GM18520 (cell line): ENCODE results near the gene KLHL40.

ENCODE experiments used
- ATAC-seq: cut with Tn5 transposase; IDR thresholded peaks from one replicate; pipeline ENCODE4 v1.9.1; 2021; ENCODE audit not compliant: unreplicated experiment

KLHL40 gene, protein sequence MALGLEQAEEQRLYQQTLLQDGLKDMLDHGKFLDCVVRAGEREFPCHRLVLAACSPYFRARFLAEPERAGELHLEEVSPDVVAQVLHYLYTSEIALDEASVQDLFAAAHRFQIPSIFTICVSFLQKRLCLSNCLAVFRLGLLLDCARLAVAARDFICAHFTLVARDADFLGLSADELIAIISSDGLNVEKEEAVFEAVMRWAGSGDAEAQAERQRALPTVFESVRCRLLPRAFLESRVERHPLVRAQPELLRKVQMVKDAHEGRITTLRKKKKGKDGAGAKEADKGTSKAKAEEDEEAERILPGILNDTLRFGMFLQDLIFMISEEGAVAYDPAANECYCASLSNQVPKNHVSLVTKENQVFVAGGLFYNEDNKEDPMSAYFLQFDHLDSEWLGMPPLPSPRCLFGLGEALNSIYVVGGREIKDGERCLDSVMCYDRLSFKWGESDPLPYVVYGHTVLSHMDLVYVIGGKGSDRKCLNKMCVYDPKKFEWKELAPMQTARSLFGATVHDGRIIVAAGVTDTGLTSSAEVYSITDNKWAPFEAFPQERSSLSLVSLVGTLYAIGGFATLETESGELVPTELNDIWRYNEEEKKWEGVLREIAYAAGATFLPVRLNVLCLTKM

DNA sequence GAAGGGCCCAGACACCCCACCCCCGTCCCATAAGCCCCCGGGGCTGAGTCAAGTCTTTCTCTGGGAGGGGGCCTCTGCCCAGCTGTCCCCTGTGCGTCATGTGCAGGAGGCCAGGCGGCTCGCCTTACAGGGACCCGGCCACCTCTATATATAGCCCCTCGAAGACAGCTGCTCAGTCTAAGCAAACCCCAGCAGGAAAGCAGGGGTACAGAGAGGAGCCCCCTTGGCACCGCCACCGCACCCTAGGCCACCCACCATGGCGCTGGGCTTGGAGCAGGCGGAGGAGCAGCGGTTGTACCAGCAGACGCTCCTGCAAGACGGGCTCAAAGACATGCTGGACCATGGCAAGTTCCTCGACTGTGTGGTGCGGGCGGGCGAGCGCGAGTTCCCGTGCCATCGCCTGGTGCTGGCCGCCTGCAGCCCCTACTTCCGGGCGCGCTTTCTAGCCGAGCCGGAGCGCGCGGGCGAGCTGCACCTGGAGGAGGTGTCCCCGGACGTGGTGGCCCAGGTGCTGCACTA lies at the start of gene KLHL40:
Gene KLHL40, plus strand, starts transcription at position 175 of the 519 bp plus-strand sequence. Its CDS starts 82 bp downstream, at position 257.
- no peak for ATAC-seq

- ATAC-seq, result no peak
Observed at GRCh38 chr3:42637001-42637400, 48.3 kb upstream of the KLHL40 start.

- ATAC-seq, result no peak
Observed at GRCh38 chr3:42638339-42638842, 46.9 kb upstream of the KLHL40 start.

- no peak for ATAC-seq
Observed at GRCh38 chr3:42639192-42639591, 46.1 kb upstream of the KLHL40 start.

DNA sequence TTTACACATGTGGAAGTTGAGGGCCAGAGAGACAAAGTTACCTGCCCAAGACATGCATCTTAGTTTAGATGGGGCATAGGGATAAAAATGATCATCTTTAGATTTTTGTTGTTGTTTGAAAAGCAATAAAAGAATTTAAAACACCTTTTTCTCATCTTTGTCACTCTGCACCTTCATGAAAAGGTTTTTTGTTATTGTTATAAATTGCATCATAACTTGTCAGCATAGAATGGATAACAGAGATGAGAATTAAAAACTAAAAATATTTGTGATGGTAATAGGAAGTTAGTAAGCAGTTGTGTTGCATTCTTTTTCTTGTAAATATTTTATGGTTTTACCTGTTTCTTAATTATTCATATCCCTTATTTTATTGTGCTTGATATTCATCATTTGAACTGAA lies 45.2 kb upstream of the KLHL40 start:
- no peak for ATAC-seq

DNA sequence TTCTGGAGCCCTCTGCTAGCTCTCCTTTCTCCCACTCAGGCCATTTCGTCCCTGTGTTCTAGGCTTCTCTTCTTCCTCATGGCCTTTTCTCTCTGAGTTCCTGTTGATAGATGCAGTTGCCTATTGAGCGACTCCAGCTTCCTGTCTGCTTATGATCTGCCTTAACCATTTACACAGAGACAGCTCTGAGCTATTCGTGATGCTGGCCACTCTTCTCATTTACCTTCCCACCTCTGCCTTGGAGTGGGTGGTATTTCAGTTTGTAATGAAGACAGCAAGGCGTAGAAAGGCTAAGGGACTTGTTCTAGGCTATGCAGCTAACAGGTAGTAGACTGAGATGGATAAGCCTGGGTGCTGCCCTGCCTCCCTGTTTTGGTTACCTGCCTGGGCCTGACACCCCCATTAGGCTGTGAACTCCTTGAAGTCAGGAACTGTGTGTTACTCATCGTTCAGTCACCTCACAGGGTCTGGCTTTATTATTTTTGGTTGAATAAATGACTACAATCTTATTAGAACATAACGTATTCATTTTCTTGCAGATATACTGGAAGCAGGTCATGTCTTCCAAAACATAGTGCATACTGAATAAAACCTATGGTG lies 44.5 kb upstream of the KLHL40 start:
- ATAC-seq, result no peak

DNA sequence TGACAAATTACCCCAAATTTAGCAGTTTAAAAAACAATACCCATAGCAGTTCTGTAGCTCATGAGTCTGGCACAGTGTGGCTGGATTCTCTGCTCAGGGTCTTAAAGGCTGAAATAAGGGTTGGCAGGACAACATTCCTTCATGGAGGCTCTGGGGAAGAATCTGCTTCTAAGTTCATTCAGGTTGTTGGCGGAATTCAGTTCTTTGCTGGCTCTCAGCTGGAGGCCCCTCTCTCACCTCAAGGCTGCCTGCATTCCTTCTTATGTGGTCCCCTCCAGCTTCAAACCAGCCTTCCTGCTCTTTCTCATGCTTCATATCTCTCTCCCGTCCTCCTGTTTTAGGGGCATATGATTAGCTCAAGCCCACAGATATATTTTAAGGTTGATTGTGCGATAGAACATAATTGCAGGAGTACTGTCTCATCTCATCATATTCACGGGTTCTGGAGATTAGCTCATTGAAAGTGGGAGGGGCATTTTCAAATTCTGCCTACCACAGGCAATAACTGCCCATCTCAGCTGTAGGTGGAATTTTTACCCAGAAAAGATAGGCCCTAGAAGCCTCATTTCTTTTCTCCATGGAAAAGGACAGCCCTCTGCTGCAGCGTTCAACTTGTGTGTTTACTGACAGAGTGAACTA lies 37.4 kb upstream of the KLHL40 start:
- ATAC-seq, result no peak

DNA sequence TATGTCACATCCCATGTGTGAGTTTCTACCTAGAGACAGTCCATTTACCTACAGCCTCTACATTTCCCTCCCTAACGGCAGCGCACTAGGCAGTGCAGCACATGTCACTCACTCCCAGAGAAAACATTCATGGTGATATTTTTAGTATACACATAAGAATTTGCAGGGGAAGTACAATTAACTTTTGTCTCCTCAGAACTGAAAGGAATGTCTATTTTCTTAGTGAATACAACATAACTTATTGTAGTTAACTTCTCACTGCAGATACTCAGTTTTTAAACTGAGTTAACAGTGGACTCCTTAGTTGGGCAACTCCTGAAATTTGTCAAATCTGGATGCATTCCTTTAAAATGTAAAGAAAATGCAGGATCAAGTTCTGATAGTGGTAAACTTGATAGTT lies 36.3 kb upstream of the KLHL40 start:
- no peak for ATAC-seq

GRCh38 chr3:42649783-42650182 lies 35.6 kb upstream of the KLHL40 start:
- ATAC-seq, result no peak

DNA sequence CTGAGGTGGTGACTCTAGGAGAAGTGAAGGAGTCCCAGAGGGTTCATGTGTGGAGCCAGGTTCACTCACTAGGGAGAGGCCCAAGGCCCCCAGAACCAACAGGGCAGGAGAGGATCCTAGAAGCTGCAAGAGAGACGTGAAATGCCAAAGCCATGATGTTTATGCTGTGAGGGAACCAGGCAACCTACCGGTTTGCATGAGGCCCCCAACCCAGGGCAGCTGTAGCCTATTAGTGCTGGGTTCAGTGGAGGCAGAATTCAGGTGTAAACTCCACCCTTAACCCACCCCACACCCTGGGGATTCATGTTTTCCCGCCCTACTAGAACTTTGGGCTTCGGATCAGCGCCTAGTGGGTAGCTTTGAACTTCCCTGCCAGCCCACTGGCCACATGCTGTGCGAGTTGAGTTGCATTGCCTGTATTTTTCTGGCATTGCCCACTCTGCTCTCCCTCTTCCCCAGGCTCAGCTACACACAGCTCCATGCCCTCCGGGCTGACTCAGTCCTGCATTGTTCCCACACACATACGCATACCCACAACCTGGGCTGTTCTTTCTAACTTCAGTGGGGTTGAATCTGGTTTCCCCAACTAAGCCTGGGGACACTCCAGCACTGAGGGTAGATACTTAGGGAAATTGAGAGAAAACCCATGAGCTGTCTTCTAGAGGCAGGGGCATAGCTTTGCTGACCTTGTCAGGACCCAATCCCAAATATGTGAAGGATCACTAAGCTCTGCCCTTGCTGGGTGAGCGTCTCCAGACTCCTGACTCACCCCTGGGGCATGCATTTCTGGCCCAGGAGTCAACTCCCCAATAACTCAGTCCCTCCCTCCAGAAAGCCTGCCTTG lies 33.9 kb upstream of the KLHL40 start:
- ATAC-seq, result no peak

DNA sequence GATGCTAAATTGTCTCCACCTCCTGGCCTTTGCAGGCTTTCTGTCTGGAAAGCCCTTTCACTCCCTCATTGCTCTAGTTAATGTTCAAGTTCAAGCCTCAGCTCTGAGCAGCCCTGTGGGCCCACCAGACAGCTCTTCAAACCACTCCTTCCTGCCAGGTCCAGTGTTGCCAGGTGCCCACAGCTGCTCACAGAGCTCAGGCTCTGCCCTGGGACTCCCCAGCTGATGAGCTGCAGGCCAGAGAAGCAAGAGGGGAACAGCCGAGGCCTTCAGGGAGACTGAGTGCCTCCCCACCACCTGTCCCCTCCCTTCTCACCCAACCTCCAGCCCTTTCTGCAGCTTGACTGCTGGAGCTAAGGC lies 33.1 kb upstream of the KLHL40 start:
- ATAC-seq, result no peak

DNA sequence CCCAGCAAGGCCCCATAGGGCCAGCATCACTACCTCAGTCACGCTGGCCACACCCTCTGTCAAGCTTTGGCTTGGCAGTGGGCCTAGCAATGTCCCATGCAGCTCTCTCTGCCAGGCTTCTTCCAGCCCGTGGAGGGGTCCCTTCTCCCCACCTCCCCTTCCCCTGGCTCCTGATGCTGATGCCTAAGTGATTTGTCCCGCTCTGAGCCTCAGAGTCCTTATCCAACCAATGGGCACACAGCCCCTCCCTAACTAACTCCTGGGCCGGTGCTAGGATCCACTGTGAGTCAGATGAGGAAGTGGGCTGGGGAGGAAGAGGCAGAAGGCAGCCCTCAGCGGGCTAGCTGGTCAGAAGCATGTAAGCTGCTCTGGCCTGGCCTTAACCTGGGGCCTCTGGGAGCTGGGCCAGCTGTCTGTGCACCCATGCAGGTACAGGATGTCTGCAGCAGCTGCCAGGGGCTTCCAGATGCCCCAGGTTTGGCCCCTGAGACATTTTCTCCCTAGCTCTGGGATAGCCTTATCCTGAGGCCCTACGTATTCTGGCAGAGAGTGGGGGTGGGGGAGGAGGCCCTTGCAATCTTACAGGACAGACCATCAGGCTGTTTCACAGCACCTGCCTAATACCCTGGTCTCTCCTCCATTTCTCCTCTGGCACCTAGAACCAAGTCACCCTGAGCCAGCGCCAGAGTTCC lies 32.6 kb upstream of the KLHL40 start:
- no peak for ATAC-seq

DNA sequence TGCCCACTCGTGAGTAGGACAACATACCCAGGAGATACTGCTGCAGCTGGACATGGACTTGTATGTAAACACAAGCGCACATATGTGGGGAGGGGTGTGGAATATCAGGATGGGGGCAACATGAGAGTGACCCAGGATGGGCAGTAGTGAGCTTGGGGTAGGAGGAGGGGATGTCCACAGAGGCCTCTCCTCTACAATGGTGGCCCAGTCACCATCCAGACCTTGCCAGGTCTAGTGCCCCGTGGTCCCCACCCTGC lies 32.1 kb upstream of the KLHL40 start:
- no peak for ATAC-seq

DNA sequence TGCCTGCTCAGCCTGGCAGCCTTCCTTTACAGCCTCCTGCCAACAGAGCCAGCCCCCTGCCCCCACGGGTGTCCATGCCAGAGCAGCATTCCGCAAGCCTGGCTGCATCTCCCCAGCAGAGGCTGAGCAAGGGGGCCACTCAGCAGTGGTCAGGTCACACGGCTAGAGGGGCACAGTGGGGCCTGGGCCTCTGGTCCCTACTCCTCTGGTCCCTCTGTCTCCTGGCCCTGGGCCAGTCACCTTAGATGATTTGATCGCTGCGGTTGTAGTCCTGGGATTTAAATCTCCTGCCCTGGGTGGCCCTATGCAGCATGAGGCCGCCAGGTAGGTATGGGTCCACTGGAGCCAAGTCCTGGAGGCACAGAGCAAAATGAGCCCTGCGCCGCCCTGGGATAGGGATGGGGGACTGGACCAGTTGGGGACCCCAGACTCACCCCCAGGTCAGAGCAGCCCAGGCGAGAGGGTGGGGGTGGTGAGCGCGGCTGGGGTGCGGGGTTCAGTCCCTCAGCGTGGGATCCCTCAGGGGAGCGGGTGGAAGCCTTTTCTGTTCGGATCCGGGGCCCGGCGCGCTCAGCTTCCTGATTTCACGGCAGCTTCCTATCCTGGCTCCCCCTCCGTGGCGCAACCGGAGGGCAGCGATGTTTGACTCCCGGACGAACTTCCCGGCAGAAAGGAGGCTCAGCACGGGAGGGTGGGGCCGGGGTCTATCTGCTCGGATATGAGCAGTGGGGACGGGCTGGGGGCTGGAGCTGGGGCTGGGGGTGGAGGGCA lies 31.6 kb upstream of the KLHL40 start, which contains the start of gene ZBTB47:
Gene ZBTB47, plus strand, starts transcription at position 138 of the 771 bp plus-strand sequence. CDS start 4,659 bp downstream, outside the sequence.
- ATAC-seq, result no peak

GRCh38 chr3:42654331-42655201 lies 30.8 kb upstream of the KLHL40 start:
- ATAC-seq, result no peak

- ATAC-seq, result no peak
Observed at GRCh38 chr3:42655331-42655888, 29.9 kb upstream of the KLHL40 start.

DNA sequence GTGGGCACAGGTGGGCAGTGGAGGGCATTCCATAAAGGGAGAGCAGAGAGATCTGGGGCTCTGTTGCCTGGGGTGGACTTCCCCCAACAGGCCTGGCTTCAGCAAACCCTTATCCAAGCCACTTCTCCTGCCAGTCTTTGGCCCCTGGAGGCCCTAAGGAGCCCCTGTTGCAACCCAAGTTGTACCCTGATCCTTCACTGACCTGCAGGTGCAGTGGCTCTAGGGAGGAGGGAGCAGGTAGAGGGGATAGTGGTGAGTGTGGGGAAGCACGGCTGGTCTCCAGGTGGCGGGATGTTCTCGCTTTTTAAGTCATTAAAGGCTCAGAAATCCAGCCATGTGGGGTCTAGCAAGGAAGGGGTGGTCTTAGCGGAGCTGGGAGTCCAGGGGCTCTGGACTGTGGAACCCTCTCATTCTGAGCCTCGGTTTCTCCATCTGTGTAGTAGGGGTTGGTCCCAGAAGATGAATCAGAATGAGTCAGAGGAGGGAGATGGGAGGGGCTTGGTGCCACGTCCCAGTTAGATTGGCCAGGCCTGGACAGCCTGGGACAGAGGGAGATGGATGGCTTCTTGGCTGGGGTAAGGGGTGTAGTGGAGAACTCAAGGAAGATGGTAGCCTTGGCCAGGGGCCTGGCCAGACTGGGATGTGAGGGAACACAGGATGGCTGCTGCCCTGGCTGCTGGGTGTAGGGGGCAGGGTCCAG lies 29.2 kb upstream of the KLHL40 start:
- no peak for ATAC-seq
